Posterior vena cava (tissue), 2 donors: Measurements from ENCODE around the gene CISD1. TPM values are rescaled to one million over a fixed set of nuclear protein-coding genes. Genes with fewer than 3 reads are reported as not detected.
A peak's percentile ranks its signal among the peaks of the same experiment; 100 is the strongest.

Experiments
- DNase-seq: peaks from one replicate; pipeline ENCODE4 v3.0.0-alpha.2; 2020; ENCODE audit warnings: low spot score
- intact Hi-C, 2 donors: fragments of 100-400 bp; cut with DNase I; formaldehyde crosslinking; loops; one replicate each; pipeline versions ENCODE4 v1.14.1 to v1.14.2; 2022 to 2023
- total RNA-seq, 2 donors: library from RNA; stranded (reverse); fragmentation: NEBNext Ultra II Directional; extraction: Animal tissue kit (Norgen Biotek cat#: 25700); gene quantifications; one replicate each; pipeline ENCODE4 v1.2.1, GENCODE V29; 2021
- donor health status: DM: yes; HTN: yes; CAD: no.
- donor health status: DM: yes; HTN: yes; CAD: no.

CISD1 gene
- total RNA-seq, 2 donors from 2014 or later: 38.4 to 47.5 TPM

GRCh38 chr10:58299580-58299979, 30.6 kb downstream of the CISD1 start:
- intact Hi-C loops: no loop called here

GRCh38 chr10:58300676-58301075, 31.7 kb downstream of the CISD1 start:
- DNase-seq: no peak
- intact Hi-C loops: no loop called here

More at GRCh38 chr10:58299580-58299979, 30.6 kb downstream of the CISD1 start:
- no peak for DNase-seq

- intact Hi-C loops: no loop called here
- no peak for DNase-seq
Observed at GRCh38 chr10:58302254-58302653, 33.3 kb downstream of the CISD1 start.

GRCh38 chr10:58304099-58304633, 35.2 kb downstream of the CISD1 start:
- intact Hi-C loops: no loop called here
- DNase-seq: no peak

- intact Hi-C loops: no loop called here
- no peak for DNase-seq
Observed at GRCh38 chr10:58305821-58306220, 36.9 kb downstream of the CISD1 start.

GRCh38 chr10:58307676-58308075, 38.7 kb downstream of the CISD1 start:
- intact Hi-C loops: no loop called here

GRCh38 chr10:58311026-58311425, 42.1 kb downstream of the CISD1 start:
- intact Hi-C loops: no loop called here
- no peak for DNase-seq

More at GRCh38 chr10:58307676-58308075, 38.7 kb downstream of the CISD1 start:
- no peak for DNase-seq

GRCh38 chr10:58316874-58317273, 47.9 kb downstream of the CISD1 start:
- intact Hi-C loops: no loop called here
- no peak for DNase-seq

GRCh38 chr10:58318346-58318745, 49.4 kb downstream of the CISD1 start:
- intact Hi-C loops: no loop called here
- no peak for DNase-seq

GRCh38 chr10:58319599-58319998, 50.6 kb downstream of the CISD1 start:
- DNase-seq: no peak
- intact Hi-C loops: no loop called here

GRCh38 chr10:58320351-58321049, 51.5 kb downstream of the CISD1 start:
- intact Hi-C loops: no loop called here
- DNase-seq: no peak

GRCh38 chr10:58322072-58322834, 53.3 kb downstream of the CISD1 start:
- no peak for DNase-seq
- intact Hi-C loops: no loop called here

- no peak for DNase-seq
- intact Hi-C loops: no loop called here
Observed at GRCh38 chr10:58322835-58323209, 53.9 kb downstream of the CISD1 start.

- peak; percentile 89 for DNase-seq
- intact Hi-C loops: no loop called here
Observed at GRCh38 chr10:58326967-58327381, 58.0 kb downstream of the CISD1 start.

GRCh38 chr10:58328233-58328632, 59.3 kb downstream of the CISD1 start:
- no peak for DNase-seq
- intact Hi-C loops: no loop called here

GRCh38 chr10:58330431-58330830, 61.5 kb downstream of the CISD1 start:
- no peak for DNase-seq
- intact Hi-C loops: no loop called here

- no peak for DNase-seq
- intact Hi-C loops: no loop called here
Observed at GRCh38 chr10:58331646-58332045, 62.7 kb downstream of the CISD1 start.

GRCh38 chr10:58334817-58335305, 65.9 kb downstream of the CISD1 start, which contains the start of gene UBE2D1:
Gene UBE2D1 (plus strand): TSS chr10:58335006. CDS start chr10:58335202, 196 bp downstream.
- peak; percentile 97 for DNase-seq
- intact Hi-C loops: no loop called here

GRCh38 chr10:58335306-58336005, 66.5 kb downstream of the CISD1 start:
- DNase-seq: no peak
- intact Hi-C loops: no loop called here

- DNase-seq: no peak
- intact Hi-C loops: no loop called here
Observed at GRCh38 chr10:58336242-58336641, 67.3 kb downstream of the CISD1 start.
